GM18873 (cell line): ENCODE measurements around the gene NRXN3.

Source experiments
- ATAC-seq: cut with Tn5 transposase; IDR thresholded peaks from one replicate; pipeline ENCODE4 v1.9.1; 2021; ENCODE audit warnings: mild to moderate bottlenecking, moderate library complexity, moderate number of reproducible peaks; ENCODE audit not compliant: unreplicated experiment, low FRiP score

The NRXN3 gene

DNA sequence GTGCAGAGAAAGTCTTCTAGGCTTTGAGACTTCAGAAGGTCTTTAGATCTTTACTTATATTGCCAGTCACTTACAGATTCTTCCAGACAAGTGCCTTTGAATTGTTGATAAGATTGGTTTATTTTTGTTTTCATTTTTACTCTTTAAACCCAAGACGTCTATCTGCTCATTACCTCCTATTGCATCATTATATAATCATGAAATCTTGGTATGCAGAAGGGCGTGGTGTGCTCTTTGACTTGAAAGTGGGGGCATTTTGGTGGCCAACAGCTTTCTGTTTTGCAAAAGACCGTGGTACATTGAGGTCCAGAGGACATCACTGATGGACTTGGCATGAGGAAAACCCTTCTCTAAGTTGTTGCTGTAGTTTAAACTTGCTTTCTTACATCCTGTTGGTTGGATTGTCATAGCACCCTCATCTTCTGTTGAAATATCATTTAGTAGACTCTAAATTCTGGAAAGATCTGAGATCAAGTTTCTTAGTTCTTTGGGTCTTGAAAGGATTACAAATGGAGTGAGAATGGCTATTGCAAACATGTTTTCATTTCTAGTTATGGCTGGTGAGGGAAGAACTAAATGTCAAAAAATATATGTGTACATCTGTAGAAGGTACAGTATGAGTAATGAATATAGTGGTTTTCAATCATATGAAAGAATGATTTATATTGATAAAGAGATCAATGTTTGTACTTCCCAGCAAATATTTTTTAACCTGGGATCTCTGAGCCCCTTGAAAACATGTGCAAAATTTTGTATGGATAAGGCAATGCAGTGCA is 441.8 kb downstream of the NRXN3 start:
- ATAC-seq, result no peak

DNA sequence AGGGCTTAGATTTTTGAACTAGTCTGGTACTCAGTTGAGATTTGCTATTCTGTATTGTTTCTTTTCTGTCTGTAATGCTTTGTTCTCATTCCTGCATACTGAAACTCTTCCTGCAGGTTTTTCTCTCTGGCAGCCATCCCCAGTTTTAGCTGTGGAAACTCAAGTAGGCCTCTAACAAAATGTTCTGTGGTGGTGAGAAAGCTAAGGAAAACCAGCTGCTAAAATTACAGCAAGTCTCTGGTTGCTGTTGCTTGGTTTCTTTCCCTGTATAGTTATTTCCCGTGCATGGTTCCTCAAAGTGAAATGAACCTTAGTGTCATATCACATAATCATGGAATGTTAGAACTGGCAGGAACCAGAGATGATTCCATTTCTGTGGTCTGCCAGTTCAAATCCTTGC is 442.5 kb downstream of the NRXN3 start:
- no peak for ATAC-seq

DNA sequence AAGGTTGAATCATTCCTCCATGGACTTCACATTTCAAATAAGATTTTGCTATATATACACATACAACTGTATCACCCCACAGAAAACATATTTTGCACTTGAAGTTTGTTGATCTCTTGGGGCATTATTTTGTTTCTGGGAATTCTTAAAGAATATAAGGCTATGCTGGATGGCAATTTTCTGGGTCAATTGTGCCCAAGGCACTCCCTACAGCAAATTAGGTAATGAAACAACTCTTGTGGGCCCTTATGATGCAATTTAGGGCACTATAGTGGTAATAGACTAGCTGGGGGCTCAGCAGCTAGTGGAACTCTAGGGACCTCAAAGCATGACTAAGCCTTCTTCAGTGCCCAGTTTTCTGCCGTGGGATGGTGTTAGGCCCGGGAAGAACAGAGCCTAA is 444.4 kb downstream of the NRXN3 start:
- ATAC-seq, result no peak

DNA sequence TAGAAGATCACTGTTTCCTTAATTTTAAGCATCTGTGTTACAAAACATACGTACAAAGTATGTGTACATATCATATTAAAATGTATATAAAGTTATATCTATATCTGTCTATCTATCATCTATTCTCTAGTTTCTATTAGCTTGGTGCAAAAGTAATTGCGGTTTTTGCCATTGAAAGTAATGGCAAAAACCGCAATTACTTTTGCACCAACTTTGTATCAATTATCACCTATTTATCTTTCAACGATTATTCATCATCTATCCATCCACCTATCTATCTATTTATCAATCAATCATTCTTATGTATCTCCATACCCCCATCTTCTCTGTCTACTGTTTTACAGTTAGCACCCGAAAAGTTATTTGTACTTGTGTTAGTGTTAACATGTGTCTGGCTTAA is 447.6 kb downstream of the NRXN3 start:
- no peak for ATAC-seq

DNA sequence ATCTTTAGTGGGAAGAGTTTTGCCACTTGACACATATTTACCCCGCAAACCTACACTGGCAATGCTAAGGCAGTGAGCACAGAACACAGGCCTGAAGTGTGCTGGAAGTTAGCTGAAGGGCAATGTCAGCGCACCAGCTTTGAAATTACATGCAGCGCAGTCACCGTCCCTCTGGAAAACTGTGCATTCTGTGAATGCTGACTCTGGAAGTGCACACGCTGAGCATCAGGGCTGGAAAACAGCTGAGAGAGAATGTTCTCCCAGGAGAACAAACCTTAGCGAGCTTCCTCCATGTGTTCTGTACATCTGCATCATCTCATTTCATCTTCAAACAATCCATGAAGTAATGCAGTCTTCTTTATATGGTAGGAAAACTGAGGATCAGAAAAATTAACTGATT is 448.2 kb downstream of the NRXN3 start:
- no peak for ATAC-seq

DNA sequence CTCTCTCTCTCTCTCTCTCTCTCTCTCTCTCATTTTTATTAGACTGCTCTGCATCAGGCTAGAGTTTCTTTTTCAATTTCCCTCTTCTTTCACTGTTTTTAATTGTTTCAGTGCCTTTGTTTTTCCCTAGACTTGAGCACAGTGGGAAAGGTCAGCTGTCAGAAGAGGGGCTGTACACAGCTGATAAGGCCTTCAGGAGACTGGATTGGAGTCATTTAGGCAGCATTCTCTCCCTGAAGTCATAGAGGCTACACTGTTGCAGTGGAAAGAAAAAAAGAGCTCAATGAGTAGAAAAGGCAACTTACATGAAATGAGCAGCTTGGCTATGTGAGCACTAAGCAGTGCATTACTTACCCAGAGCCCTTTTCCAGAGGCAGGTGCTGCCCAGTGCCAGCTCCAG is 456.9 kb downstream of the NRXN3 start:
- no peak for ATAC-seq

DNA sequence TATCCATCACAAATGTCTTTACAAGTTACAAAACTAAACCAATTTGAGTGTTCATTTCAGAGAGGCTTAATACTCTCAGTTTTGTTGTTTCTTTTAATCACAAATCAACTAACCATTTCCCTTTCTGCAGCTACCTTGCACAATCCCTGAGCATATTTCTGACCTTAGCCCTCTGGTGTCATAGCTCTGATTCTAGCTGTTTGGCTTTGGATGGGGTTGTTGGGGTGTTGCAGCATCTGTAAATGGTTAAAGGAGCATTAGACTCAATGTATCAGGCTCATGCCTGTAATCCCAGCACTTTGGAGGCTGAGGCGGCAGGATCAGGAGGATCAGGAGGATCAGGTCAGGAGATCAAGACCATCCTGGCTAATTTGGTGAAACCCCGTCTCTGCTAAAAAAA is 461.4 kb downstream of the NRXN3 start:
- ATAC-seq, result no peak

DNA sequence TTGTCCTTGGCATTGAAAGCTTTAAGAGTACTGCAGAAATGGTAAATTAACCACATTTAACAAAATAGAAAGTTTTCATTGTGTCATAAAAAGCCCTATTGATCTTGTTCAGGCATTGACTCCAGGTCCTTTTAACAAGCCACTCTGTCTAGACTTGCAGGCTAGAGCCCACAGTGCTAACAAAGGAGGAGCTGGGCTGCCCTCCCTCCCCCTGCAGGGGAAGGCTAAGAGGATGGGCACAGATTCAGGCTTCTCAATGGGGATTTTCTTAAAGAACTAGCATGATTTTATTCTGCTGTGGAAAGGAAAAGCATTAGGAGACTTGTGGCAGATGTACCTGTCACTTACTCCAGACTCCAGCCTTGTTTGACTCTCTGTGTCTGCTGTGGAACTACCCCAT is 463.6 kb downstream of the NRXN3 start:
- ATAC-seq, result no peak

DNA sequence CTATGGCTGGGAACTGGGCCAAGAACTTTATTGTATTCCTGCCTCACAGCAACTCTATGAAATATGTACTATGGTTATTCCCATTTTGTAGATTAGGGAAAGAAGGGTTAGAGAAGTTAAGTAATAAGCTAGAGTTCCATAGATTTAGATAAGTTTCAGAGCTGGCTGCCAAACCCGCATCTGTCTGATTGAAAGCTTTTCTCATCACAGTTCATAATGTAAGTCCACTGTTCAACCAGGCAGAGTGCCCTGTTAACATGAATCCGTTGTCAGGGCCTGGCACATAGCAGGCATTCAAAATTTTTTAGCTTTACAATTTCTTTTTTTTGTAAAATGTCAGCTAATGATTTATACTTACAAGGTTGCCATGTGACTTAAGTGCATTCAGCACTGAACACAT is 467.3 kb downstream of the NRXN3 start:
- ATAC-seq, result no peak

DNA sequence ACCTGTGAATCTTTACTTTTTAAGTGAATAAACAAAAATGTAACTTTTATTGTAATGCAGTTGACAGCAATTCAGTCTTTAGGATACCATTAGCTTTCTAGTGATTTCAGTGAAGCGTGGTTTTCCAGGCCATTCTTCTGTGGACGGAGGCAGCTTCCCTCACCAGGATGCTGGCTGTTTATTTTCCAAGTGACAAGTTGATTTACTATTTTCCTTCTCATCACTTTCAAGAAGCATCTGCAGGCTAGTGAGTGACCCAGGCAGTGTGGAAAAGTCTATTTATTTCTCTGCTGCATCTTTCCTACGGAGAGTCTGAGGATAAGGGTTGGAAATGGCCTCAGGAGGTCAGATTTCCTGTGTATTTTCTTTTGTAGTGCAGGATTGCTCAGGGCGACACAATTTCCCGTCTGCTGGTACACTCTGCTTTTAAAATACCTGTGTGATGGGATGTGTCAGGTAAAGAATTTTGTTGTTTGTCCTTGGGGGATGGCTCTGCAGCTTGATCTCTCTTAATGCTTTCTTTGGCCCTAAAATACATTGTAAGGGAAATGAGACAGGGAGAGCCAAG is 467.8 kb downstream of the NRXN3 start:
- ATAC-seq, result no peak

DNA sequence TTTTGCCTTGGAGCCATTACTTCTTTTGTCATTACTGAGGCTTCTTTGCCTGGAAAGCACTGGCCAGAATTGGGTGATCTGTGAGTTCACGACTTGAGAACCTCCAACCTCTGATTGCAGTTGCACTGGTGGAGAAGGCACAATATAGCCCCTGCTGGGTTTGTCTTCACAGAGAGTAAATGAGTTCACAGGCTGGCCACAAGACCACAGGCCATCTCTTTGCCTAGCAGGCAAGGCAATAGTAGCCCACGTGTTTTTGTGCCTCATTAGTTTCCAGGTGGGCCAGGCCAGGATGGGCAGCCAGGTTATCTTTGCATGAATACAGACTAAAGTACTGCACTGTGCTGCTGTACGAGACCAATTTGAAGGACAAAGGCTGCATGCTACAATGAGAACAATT is 468.8 kb downstream of the NRXN3 start:
- ATAC-seq, result no peak

DNA sequence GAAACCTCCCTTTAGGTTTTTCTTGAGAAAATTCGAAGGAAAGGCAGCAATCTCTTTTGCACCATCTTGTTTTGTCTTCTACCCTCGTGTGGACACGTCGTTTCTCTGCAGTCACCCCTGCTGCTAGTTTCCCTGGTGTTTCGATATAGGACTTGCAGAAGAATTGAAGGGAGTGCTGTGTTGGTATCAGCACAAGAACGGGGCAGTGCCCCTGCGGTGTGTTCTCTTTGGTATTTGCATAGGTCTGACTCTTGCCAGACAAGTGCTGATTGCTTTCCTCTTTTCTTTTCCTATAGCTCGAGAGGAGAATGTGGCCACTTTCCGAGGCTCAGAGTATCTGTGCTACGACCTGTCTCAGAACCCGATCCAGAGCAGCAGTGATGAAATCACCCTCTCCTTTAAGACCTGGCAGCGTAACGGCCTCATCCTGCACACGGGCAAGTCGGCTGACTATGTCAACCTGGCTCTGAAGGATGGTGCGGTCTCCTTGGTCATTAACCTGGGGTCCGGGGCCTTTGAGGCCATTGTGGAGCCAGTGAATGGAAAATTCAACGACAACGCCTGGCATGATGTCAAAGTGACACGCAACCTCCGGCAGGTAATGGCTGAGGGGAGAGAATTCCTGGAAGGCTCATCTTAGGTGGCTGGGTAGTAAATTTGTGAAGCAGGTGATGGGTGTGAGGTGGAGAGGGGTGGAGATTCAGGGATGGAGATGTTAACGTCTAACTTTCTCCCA is 474.8 kb downstream of the NRXN3 start:
- ATAC-seq, result no peak

DNA sequence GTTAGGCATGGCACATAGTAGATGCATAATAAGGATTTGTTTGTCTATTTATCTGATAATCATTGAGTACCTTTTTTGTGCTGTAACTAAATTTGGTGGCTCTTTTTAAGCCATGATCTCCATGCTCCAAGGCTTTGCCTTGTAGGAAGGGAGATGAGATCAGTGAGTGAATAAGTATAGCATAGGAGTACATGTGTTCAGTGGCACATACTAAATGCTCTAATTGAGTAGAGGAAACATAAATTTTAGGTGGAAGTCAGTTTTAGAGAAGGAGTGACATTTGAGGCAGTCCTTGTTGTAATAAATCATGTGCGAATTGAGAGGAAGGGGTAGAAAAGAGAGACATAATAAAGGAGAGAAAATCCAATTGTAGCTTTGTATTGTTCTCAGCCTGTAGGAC is 482.6 kb downstream of the NRXN3 start:
- no peak for ATAC-seq

DNA sequence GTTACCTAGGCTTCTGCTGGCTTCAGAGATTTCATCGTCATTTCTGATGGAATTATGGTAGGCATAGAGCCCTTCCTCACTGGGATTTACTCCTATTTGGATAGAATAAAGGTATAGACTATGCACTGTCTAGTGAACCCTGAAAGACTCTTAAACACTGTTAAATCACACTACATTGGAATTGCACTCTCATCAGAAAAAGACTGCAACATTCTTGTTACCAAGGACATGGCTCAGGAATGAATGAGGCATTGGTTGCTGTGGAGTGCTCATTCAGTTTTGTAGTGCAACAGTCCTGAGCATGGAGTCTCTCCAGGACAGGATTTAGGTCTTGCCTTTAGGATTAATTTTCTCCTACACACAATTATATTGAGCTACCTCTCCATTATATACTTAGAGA is 483.0 kb downstream of the NRXN3 start:
- ATAC-seq, result no peak

DNA sequence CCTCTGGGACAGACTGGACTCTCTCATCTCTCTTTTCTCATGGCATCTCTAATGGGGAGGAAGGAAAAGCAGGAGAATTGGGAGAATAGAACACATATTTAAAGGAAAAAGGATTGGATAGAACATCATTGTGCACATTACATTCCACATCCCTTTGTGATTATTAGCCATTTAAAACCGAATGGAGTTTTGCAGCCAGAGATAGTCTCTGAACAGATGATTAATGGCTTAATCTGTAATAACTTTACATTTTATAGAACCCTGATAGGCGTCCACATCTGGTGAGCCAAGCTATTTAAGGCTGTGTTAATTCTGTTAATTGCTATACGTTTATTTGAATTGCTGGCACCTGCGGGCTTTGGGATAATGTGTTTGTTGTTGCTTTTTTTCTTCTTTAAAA is 487.3 kb downstream of the NRXN3 start:
- no peak for ATAC-seq

DNA sequence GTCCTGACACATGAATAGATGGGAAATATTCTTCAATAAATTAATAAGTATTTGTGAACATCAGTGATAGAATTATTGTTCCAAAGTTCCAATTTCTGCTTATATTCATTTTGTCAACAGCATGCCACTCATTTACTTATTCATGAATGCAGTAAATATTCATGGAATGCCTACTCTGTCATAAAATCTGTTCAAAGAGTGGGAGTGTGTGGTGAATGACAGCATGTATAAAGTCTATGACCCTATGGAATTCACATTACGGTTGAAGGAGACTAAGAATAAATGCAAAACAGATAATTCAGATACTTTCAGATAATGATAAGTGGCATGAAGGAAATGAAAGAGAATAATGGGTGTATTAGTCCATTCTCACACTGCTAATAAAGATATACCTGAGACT is 494.7 kb downstream of the NRXN3 start:
- ATAC-seq, result no peak

DNA sequence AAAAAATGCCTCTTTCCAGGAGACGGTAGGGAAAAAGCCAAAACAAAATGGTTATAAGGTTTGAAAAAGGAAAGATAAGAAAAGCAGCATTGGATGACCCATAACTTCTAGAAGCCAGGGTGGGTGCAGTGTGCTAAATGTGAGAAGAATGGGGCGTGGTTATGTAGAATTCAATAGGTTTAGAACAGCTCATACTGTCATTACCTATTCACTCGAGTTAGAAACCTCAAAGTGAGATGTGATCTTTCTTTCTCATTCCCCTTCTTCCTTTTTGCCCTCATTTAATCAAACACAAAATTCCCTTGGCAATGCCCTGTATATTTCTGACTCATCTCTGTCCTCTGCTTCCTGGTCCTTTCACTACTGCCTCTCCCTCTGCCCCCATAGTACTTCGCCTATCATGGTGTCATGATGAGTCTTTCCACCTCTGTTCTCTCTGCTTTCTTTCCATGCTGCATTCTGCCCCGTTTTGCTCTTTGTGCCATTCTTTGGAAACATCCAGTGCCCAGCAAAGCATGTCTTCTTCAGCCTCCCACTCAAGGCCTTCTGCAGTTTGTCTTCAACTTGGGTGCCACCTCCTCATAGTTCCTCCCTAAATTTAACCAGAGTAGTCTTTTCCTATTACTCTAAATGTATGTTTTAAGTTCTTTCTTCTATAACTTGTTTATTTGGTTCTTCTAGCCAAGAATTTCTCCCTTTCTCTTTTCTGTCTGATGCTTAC is 496.3 kb downstream of the NRXN3 start:
- no peak for ATAC-seq

DNA sequence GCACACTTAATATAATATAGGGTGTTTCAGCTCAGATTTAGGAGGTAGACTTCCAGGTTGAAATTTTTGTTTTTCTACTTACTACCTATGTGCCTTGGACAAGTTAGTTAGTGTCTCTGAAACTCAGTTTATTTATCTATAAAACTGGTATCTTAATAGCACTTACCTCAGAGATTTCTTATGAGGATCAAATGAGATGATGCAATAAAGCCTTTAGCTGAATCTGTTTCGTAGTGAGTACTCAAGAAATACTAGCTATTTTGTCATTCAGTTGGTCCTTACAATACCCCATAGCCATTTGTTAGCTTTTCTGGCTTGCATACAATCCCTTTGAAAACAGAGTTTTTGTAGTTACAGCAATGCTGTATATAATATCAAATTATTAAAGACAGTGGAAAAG is 497.0 kb downstream of the NRXN3 start:
- ATAC-seq, result no peak

DNA sequence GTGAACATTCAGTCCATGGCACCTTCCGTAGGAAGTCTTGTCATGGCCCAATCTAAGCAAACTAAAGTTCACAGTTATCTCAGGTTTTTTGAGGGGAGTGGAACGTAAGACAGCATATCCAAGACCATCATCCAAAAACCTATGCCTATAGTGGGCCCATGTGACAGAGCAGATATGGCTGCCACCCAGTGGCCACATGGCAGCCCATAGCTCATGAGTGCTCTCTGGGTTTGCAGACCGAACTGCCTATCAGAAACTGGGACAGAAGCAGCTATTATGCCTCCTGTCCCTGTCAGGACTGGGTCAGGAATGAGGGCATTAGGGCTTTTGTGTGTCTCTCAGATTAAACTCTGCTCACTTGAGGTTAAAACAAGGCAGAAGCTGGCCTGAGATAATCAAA is 503.7 kb downstream of the NRXN3 start:
- no peak for ATAC-seq

DNA sequence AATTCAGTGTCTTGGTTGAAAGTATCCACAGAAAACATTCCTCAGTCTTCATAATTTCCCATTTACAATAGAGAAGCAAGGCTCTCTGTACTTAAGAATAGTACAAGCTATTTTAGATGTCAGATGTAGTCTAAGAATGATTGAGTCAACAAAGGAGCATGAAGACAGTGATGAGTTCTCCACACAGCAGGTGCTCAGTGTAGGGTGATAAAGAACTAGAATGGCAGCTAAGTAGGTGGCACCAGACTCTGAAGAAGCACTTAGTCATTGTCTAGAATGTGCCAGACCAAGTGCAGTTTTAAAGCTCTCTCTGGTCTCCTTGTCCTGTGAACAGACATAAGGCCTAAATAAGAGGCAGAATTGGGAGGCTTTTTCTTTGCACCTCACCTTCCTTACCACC is 504.6 kb downstream of the NRXN3 start:
- no peak for ATAC-seq

DNA sequence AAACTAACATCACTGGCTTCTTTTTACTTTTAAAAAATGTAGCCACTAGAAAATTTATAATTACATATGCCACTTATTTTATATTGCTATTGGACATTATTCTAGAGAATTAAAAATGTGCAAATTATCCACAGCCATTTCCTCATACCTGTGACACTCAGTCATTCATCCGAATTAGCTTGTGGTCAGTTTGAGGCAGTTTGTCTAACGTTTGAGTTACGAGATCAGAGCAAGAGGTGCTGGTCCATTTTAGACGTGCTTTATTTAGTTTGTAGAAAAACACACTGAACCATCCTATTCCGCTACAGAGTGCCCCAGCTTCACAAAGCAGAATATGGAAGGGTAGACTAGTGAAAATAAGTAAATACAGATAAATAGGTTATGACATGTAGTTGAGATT is 513.0 kb downstream of the NRXN3 start:
- ATAC-seq, result no peak
